ENCODE measurements around the gene FBXW11.
A peak's percentile ranks its signal among the peaks of the same experiment; 100 is the strongest.
"Not testable (repeated sequence)": the region's sequence is repeated elsewhere in the genome, so short reads cannot be mapped to it uniquely, and the experiment has no call there.

Gene FBXW11

DNA sequence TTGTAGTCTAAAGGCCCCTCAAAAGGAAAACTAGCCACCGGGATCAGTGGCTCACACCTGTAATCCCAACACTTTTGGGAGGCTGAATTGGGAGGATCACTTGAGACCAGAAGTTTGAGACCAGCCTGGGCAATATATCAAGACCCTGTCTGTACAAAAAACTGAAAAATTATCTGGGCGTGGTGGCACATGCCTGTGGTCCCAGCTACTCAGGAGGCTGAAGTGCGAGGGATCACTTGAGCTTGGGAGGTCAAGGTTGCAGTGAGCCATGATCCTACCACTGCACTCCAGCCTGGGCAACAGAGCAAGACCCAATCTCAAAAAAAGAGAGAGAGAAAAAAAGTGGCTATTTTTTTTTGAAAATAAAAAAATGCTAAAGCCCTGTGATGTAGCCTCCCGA is 55.2 kb downstream of the FBXW11 start:
- no peak for DNase-seq

GRCh38 chr5:171946000-171946781 is 60.2 kb downstream of the FBXW11 start:
- no peak for DNase-seq

GRCh38 chr5:171945476-171945875 is 61.0 kb downstream of the FBXW11 start:
- no peak for DNase-seq

GRCh38 chr5:171945066-171945465 is 61.4 kb downstream of the FBXW11 start:
- no peak for DNase-seq

DNA sequence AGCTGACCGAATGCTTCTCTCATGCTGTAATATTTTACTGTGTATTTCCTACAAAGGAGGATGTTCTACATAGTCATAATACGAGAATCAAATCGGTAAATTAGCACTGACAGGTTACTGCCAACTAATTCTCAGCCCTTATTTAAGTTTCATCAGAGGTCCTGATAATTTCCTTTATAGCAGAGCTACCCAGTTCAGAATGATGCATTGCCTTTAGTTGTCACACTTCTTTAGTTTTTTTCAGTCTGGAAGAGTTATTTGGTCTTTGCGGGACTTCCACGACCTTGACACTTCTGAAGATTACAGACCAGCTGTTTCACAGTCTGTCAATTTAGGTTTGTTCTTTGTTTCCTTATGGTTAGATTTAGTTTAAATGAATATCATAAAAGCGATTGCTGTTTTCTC is 64.3 kb downstream of the FBXW11 start:
- not testable (repeated sequence) for DNase-seq

GRCh38 chr5:171941675-171942074 is 64.8 kb downstream of the FBXW11 start:
- not testable (repeated sequence) for DNase-seq

GRCh38 chr5:171941275-171941674 is 65.2 kb downstream of the FBXW11 start:
- not testable (repeated sequence) for DNase-seq

GRCh38 chr5:171939951-171940350 is 66.5 kb downstream of the FBXW11 start:
- DNase-seq, result no peak

- DNase-seq, result no peak
These were observed 68.1 kb downstream of the FBXW11 start for GRCh38 chr5:171938358-171938757.

DNA sequence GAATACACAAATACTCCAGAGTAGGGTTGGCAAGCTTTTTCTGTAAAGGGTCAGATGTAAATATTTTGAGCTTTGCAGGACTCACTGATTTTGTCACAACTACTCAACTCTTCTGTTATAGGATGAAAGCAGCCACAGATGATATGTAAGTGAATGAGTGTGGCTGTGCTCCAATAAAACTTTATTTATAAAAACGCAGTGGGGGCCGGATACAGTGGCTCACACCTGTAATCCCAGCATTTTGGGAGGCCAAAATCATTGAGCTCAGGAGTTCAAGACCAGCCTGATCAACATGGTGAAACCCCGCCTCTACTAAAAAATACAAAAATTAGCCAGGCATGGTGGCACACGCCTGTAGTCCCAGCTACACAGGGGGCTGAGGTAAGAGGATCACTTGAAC is 69.1 kb downstream of the FBXW11 start:
- no peak for DNase-seq

GRCh38 chr5:171934586-171934985 is 71.9 kb downstream of the FBXW11 start:
- DNase-seq, result no peak

- DNase-seq, result no peak
These were observed 75.3 kb downstream of the FBXW11 start for GRCh38 chr5:171931163-171931562.

DNA sequence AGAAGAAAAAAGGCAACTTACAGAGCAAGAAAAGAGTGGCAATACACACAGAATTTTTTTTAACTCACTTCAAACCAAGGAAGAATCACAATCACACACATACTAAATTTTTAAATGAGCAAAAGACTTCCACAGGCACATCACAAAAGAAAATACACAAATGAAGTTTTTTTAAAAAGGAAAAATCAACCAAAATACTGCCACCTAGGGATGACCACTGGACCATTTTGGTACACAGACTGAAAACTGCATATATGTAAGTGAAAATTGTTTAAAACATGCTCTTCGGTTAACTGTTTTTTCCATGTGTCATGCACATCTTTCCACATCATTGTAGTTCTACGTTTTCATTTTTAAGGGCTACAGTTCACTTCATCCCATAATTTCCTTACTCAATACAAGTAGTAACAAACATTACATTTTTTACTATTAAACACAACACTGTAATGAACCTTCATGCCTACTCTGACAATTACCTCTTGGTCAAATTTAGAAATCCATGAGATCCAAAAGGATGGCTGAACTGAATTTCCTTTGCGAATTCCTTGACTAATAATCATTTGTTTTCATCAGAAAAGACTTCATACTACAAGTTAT is 79.0 kb downstream of the FBXW11 start:
- no peak for DNase-seq

GRCh38 chr5:171926311-171926710 is 80.1 kb downstream of the FBXW11 start:
- no peak for DNase-seq

- DNase-seq, result no peak
These were observed 81.8 kb downstream of the FBXW11 start for GRCh38 chr5:171924493-171925122.

- DNase-seq, result no peak
These were observed 85.6 kb downstream of the FBXW11 start for GRCh38 chr5:171920765-171921391.

GRCh38 chr5:171915700-171916099 is 90.7 kb downstream of the FBXW11 start:
- not testable (repeated sequence) for DNase-seq

DNA sequence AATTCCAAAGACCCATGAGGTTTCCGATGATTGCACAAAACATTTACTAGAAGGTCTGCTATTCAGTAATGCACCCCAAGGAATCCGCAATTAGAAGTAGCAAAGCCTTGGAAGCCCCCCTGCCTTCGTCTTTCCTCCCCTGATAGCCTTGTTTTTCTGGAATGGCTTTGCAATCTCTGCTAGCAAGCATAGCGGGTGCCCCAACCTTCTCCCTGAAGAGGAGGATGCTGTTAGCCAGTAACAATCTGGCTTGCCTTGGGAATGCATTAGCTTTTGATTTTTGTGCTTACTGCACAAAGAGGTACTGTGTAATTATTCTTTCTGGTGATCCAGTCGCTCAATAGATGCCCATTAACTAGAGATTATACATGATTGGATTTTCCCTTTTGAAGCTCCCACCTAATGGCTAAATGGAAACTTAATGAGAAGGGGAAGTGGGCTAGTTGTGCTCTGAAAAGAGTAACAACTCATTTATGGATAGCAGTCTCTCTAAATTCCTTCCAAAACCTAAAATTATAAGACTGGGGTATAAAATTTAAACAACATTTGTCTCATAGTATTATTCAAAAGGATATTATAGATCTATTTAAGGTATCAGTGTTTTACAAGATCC is 91.6 kb downstream of the FBXW11 start:
- DNase-seq, result no peak

DNA sequence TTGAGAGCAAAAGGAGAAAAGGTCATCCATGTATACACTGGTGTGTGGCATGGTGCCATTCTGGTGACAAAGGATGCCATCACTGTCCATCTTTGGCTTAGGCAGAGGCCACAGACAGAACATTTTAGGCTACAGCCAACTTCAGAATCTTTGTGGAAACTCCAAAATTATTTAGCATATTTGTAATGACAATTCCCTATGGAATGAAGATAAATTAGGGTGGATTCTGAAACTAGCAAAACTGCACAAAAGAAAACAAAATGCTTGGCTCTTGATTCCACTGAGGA is 92.5 kb downstream of the FBXW11 start:
- DNase-seq, result no peak

- DNase-seq, result no peak
These were observed 95.3 kb downstream of the FBXW11 start for GRCh38 chr5:171911152-171911551.

DNA sequence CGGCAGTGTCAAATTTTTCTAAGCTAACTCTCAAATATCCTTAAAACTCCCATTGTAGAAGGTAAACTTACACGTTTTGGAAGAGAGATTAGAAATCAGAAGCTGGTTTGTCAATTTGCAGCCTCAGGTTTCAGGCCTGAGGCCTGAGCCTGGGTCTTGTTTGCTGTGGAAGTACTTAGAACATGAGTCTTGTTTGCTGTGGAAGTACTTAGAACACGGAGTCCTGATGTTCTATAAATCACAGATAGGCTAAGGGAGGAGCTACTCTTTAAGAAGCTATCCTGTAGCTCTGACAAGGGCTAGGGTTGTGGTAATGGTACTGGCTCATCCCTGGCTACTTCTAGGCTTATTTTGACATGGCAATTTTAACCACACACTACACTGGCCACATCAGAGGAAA is 97.8 kb downstream of the FBXW11 start:
- DNase-seq, result no peak

GRCh38 chr5:171907725-171908343 is 98.6 kb downstream of the FBXW11 start:
- peak; percentile 68 for DNase-seq
